Measurements from ENCODE around the gene DHX29. TPM values are rescaled to one million over a fixed set of nuclear protein-coding genes. Genes with fewer than 3 reads are reported as not detected.

DHX29 gene
- total RNA-seq, 2 experiments from 2014 or later, result 11.0 to 11.1 TPM

DNA sequence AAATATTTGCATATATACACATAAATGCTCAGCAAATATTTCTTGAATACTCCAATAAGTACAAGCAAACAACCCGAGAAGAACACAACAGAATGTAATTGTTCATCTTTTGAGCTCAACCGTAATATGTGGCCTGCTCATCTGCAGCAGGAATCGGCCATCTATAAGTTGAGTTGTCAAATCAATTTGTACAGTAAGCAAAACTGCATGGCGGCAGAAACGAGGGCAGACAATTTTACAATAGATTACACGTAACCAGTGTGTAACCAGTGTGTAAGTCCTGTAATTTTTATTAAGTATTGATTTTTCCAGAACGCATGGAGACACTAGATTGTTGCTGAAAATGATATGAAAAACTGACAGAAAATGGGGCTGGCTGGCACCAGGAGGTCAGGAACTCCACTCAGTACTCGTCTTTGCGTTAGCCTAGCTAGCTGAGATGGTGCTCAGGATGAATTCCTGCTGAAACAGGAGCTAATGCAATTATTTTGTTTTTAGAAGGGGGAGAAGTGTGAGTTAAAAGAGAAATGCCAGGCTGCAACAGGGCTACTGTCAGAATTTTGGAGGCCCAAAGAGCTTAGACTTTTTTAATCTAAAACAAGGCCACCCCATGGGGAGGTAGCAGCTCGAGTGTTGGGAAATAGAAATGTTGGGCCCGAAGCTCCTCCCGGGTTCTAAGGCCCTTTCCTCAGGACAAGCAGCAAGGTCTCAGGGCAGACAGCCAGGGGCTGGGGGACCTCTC, 682 bp downstream of the DHX29 start:
- peaks cover 3% of the 10 kb centered on the region for H3K9me3 Mint-ChIP-seq
- no peak overlapping the region for H3K4me3 Mint-ChIP-seq
- intact Hi-C loops (cut with micrococcal nuclease), result loop anchor here (1.0 to 10.0 kb wide), 3 partner anchors 81 to 992 kb away; partner anchors contain the start of gene ARL15
- H3K36me3 Mint-ChIP-seq (ENCODE audit: low read depth), result peaks cover 16% of the 10 kb centered on the region
- DNase-seq, result no peak
- H3K4me1 Mint-ChIP-seq (ENCODE audit: low read depth), result peaks cover 28% of the 10 kb centered on the region
- CTCF ChIA-PET, result interaction anchor here (0.7 to 1.4 kb wide), 3 partner anchors 9 to 135 kb away, joined by 3 to 4 read pairs (median 3); no protein-coding TSS in a partner anchor
- no peaks in the 10 kb centered on the region for H3K27me3 Mint-ChIP-seq (ENCODE audit: low read depth)
- H3K27ac Mint-ChIP-seq, result no peak overlapping the region

DNA sequence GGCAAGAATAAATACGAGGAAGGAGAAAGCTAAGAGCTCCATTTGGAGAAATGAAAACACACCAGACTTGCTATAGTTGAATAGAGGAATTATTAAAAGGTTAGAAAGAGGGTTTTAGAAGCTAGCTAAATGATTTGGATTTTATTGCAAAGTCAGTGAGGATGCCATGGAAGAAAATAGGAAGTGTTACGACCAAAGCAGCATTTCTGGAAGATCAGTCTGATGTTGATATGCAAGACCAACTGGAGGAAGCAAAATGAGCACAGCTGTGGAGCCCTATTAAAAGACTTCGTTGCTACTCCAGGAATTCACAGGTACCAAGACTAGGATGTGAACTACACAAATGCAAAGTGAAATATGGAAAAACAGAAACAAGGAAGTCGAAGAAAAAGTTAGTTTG, 2.1 kb downstream of the DHX29 start:
- CTCF ChIA-PET, result interaction anchor here (0.6 kb wide), 1 partner anchor 71 kb away, joined by 3 read pairs; no protein-coding TSS in a partner anchor
- no peaks in the 10 kb centered on the region for H3K27me3 Mint-ChIP-seq (ENCODE audit: low read depth)
- H3K36me3 Mint-ChIP-seq (ENCODE audit: low read depth), result peaks cover 16% of the 10 kb centered on the region
- H3K4me1 Mint-ChIP-seq (ENCODE audit: low read depth), result peaks cover 16% of the 10 kb centered on the region
- H3K9me3 Mint-ChIP-seq, result peaks cover 3% of the 10 kb centered on the region
- intact Hi-C loops (cut with micrococcal nuclease), result loop anchor here (5.0 to 10.0 kb wide), 2 partner anchors 562 to 991 kb away; partner anchors contain the start of gene ARL15
- no peak for DNase-seq
- no peak overlapping the region for H3K27ac Mint-ChIP-seq
- H3K4me3 Mint-ChIP-seq, result no peak overlapping the region

GRCh38 chr5:55304584-55304983, 2.9 kb downstream of the DHX29 start:
- intact Hi-C loops (cut with micrococcal nuclease), result loop anchor here (10.0 kb wide), 1 partner anchor 990 kb away; the partner anchor contains the start of gene ARL15
- Mint-ChIP-seq H3K27ac (no peak overlapping the region), H3K27me3 (ENCODE audit: low read depth) (no peaks in the 10 kb centered on the region), H3K4me1 (ENCODE audit: low read depth) (peaks cover 14% of the 10 kb centered on the region), H3K4me3 (no peak overlapping the region), H3K36me3 (ENCODE audit: low read depth) (peaks cover 16% of the 10 kb centered on the region), H3K9me3 (peaks cover 3% of the 10 kb centered on the region)
- no peak for DNase-seq
- CTCF ChIA-PET, result interaction anchor here (0.6 kb wide), 1 partner anchor 70 kb away, joined by 3 read pairs; no protein-coding TSS in a partner anchor

- Mint-ChIP-seq H3K27me3 (ENCODE audit: low read depth) (no peaks in the 10 kb centered on the region), H3K4me1 (ENCODE audit: low read depth) (peaks cover 14% of the 10 kb centered on the region), H3K36me3 (ENCODE audit: low read depth) (peaks cover 17% of the 10 kb centered on the region), H3K27ac (no peak overlapping the region), H3K4me3 (no peak overlapping the region), H3K9me3 (peaks cover 3% of the 10 kb centered on the region)
- CTCF ChIA-PET, result interaction anchor here (1.0 kb wide), 1 partner anchor 131 kb away, joined by 3 read pairs; no protein-coding TSS in a partner anchor
- no peak for DNase-seq
- intact Hi-C loops (cut with micrococcal nuclease), result loop anchor here (10.0 kb wide), 1 partner anchor 988 kb away; the partner anchor contains the start of gene ARL15
These were observed 4.2 kb downstream of the DHX29 start for GRCh38 chr5:55303238-55303690.

GRCh38 chr5:55300890-55301289, 6.6 kb downstream of the DHX29 start:
- H3K27ac Mint-ChIP-seq, result no peak overlapping the region
- no peak overlapping the region for H3K4me3 Mint-ChIP-seq
- CTCF ChIA-PET, result interaction anchor here (0.9 kb wide), 1 partner anchor 67 kb away, joined by 3 read pairs; no protein-coding TSS in a partner anchor
- no peak for DNase-seq
- intact Hi-C loops (cut with micrococcal nuclease), result loop anchor here (10.0 kb wide), 1 partner anchor 986 kb away; the partner anchor contains the start of gene ARL15
- H3K9me3 Mint-ChIP-seq, result peaks cover 3% of the 10 kb centered on the region
- H3K27me3 Mint-ChIP-seq (ENCODE audit: low read depth), result no peaks in the 10 kb centered on the region
- peaks cover 14% of the 10 kb centered on the region for H3K4me1 Mint-ChIP-seq (ENCODE audit: low read depth)
- peaks cover 18% of the 10 kb centered on the region for H3K36me3 Mint-ChIP-seq (ENCODE audit: low read depth)

GRCh38 chr5:55294935-55295334, 12.6 kb downstream of the DHX29 start:
- H3K4me1 Mint-ChIP-seq (ENCODE audit: low read depth), result no peaks in the 10 kb centered on the region
- peaks cover 25% of the 10 kb centered on the region for H3K36me3 Mint-ChIP-seq (ENCODE audit: low read depth)
- H3K9me3 Mint-ChIP-seq, result no peaks in the 10 kb centered on the region
- DNase-seq, result no peak
- H3K27me3 Mint-ChIP-seq (ENCODE audit: low read depth), result no peaks in the 10 kb centered on the region
- H3K4me3 Mint-ChIP-seq, result no peak overlapping the region
- CTCF ChIA-PET, result no interaction called here
- H3K27ac Mint-ChIP-seq, result no peak overlapping the region
- intact Hi-C loops (cut with micrococcal nuclease), result no loop called here

DNA sequence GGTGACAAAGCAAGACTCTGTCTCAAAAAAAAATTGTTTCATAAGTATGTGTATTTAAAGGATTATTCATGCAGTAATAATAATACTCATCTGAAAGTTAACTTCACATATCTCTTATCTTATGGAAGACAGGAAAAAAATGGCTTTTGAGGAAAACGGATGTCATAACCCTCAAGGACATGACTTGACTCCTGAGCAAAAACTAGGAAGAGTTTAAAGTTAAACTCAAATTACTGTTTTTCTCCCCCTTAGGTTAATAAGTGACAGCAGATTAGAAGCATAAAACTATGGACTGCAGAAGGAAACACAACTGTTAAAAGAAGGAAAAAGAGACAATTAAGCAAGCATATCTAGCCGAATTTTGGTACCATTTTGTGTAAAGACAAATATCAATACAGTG, 16.5 kb downstream of the DHX29 start:
- DNase-seq, result no peak
- CTCF ChIA-PET, result no interaction called here
- Mint-ChIP-seq H3K36me3 (ENCODE audit: low read depth) (peaks cover 30% of the 10 kb centered on the region), H3K9me3 (no peaks in the 10 kb centered on the region), H3K4me1 (ENCODE audit: low read depth) (no peaks in the 10 kb centered on the region), H3K4me3 (no peak overlapping the region), H3K27ac (no peak overlapping the region), H3K27me3 (ENCODE audit: low read depth) (no peaks in the 10 kb centered on the region)
- intact Hi-C loops (cut with micrococcal nuclease), result no loop called here

- DNase-seq, result no peak
- Mint-ChIP-seq H3K4me1 (ENCODE audit: low read depth) (no peaks in the 10 kb centered on the region), H3K9me3 (no peaks in the 10 kb centered on the region), H3K36me3 (ENCODE audit: low read depth) (peaks cover 22% of the 10 kb centered on the region), H3K4me3 (no peak overlapping the region), H3K27me3 (ENCODE audit: low read depth) (no peaks in the 10 kb centered on the region), H3K27ac (no peak overlapping the region)
- CTCF ChIA-PET, result no interaction called here
- intact Hi-C loops (cut with micrococcal nuclease), result no loop called here
These were observed 17.7 kb downstream of the DHX29 start for GRCh38 chr5:55289808-55290207.

GRCh38 chr5:55286411-55286933, 21.0 kb downstream of the DHX29 start:
- Mint-ChIP-seq H3K4me3 (no peak overlapping the region), H3K36me3 (ENCODE audit: low read depth) (peaks cover 21% of the 10 kb centered on the region), H3K27me3 (ENCODE audit: low read depth) (no peaks in the 10 kb centered on the region), H3K27ac (no peak overlapping the region), H3K4me1 (ENCODE audit: low read depth) (no peaks in the 10 kb centered on the region), H3K9me3 (no peaks in the 10 kb centered on the region)
- DNase-seq, result no peak
- intact Hi-C loops (cut with micrococcal nuclease), result no loop called here
- CTCF ChIA-PET, result interaction anchor here (0.7 to 1.2 kb wide), 2 partner anchors 60 to 100 kb away, joined by 3 to 4 read pairs; no protein-coding TSS in a partner anchor

DNA sequence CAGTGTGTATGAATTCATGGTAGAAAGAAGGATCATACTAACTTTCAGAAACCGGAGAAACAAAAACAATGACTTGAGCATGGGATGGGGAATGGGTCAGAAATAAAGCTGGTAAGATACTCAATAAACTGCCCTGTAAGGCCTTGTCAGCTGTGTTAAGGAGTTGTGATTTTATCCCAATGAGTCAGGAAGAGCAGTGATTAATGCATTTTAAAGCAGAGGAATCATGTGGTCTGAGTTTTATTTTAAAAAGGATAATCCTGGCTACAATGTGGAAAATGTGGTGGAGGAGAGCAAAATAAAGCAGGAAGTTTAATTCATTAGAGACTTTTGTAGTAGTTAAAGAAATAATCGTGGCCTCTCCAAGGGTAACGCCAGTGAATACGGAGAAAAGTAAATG, 28.7 kb downstream of the DHX29 start:
- H3K4me1 Mint-ChIP-seq (ENCODE audit: low read depth), result no peaks in the 10 kb centered on the region
- intact Hi-C loops (cut with micrococcal nuclease), result no loop called here
- H3K9me3 Mint-ChIP-seq, result no peaks in the 10 kb centered on the region
- DNase-seq, result no peak
- CTCF ChIA-PET, result interaction anchor here (0.6 kb wide), 1 partner anchor 29 kb away, joined by 3 read pairs; the partner anchor contains the start of gene DHX29
- H3K36me3 Mint-ChIP-seq (ENCODE audit: low read depth), result peaks cover 39% of the 10 kb centered on the region
- H3K27me3 Mint-ChIP-seq (ENCODE audit: low read depth), result no peaks in the 10 kb centered on the region
- H3K4me3 Mint-ChIP-seq, result no peak overlapping the region
- H3K27ac Mint-ChIP-seq, result no peak overlapping the region

GRCh38 chr5:55276771-55277170, 30.7 kb downstream of the DHX29 start:
- Mint-ChIP-seq H3K36me3 (ENCODE audit: low read depth) (peaks cover 38% of the 10 kb centered on the region), H3K27me3 (ENCODE audit: low read depth) (no peaks in the 10 kb centered on the region), H3K4me3 (no peak overlapping the region), H3K4me1 (ENCODE audit: low read depth) (no peaks in the 10 kb centered on the region), H3K27ac (no peak overlapping the region), H3K9me3 (no peaks in the 10 kb centered on the region)
- DNase-seq, result no peak
- intact Hi-C loops (cut with micrococcal nuclease), result no loop called here
- CTCF ChIA-PET, result no interaction called here

- Mint-ChIP-seq H3K27ac (no peak overlapping the region), H3K27me3 (ENCODE audit: low read depth) (no peaks in the 10 kb centered on the region), H3K4me3 (no peak overlapping the region), H3K4me1 (ENCODE audit: low read depth) (no peaks in the 10 kb centered on the region), H3K9me3 (no peaks in the 10 kb centered on the region), H3K36me3 (ENCODE audit: low read depth) (peaks cover 19% of the 10 kb centered on the region)
- CTCF ChIA-PET, result interaction anchor here (0.8 kb wide), 1 partner anchor 32 kb away, joined by 3 read pairs; no protein-coding TSS in a partner anchor
- DNase-seq, result no peak
- intact Hi-C loops (cut with micrococcal nuclease), result no loop called here
These were observed 49.2 kb downstream of the DHX29 start for GRCh38 chr5:55258339-55258738.

Measured in activated naive CD4-positive, alpha-beta T cell treated with anti-CD3 and anti-CD28 coated beads for 36 hours (primary cell).